ENCODE data around the gene SLC26A8. TPM values are rescaled to one million over a fixed set of nuclear protein-coding genes. Genes with fewer than 3 reads are reported as not detected.
"Not testable (repeated sequence)": the region's sequence is repeated elsewhere in the genome, so short reads cannot be mapped to it uniquely, and the experiment has no call there.

Gene SLC26A8
- total RNA-seq, 1 donor from 2014 or later, result not detected

- peak; percentile 54 for DNase-seq (ENCODE audit: low read depth)
Observed at GRCh38 chr6:36052097-36052496, 27.7 kb upstream of the SLC26A8 start.

- DNase-seq (ENCODE audit: low read depth), result no peak
Observed at GRCh38 chr6:36050947-36051710, 26.7 kb upstream of the SLC26A8 start.

- DNase-seq (ENCODE audit: low read depth), result no peak
Observed at GRCh38 chr6:36050305-36050704, 25.9 kb upstream of the SLC26A8 start.

GRCh38 chr6:36049582-36049981, 25.1 kb upstream of the SLC26A8 start:
- DNase-seq (ENCODE audit: low read depth), result no peak

- DNase-seq (ENCODE audit: low read depth), result no peak
Observed at GRCh38 chr6:36042618-36043260, 18.3 kb upstream of the SLC26A8 start.

GRCh38 chr6:36040958-36041357, 16.5 kb upstream of the SLC26A8 start:
- no peak for DNase-seq (ENCODE audit: low read depth)

GRCh38 chr6:36039112-36039511, 14.7 kb upstream of the SLC26A8 start:
- DNase-seq (ENCODE audit: low read depth), result no peak

- no peak for DNase-seq (ENCODE audit: low read depth)
Observed at GRCh38 chr6:36038120-36038876, 13.9 kb upstream of the SLC26A8 start.

- DNase-seq (ENCODE audit: low read depth), result no peak
Observed at GRCh38 chr6:36035225-36035624, 10.8 kb upstream of the SLC26A8 start.

GRCh38 chr6:36034441-36034840, 10.0 kb upstream of the SLC26A8 start:
- DNase-seq (ENCODE audit: low read depth), result no peak

GRCh38 chr6:36033935-36034334, 9.5 kb upstream of the SLC26A8 start:
- peak; percentile 9 for DNase-seq (ENCODE audit: low read depth)

GRCh38 chr6:36033144-36033543, 8.7 kb upstream of the SLC26A8 start:
- DNase-seq (ENCODE audit: low read depth), result not testable (repeated sequence)

GRCh38 chr6:36032261-36032660, 7.8 kb upstream of the SLC26A8 start:
- no peak for DNase-seq (ENCODE audit: low read depth)

- peak; percentile 42 for DNase-seq (ENCODE audit: low read depth)
Observed at GRCh38 chr6:36029464-36029863, 5.0 kb upstream of the SLC26A8 start.

- DNase-seq (ENCODE audit: low read depth), result peak; percentile 67
Observed at GRCh38 chr6:36028877-36029324, 4.5 kb upstream of the SLC26A8 start.

- DNase-seq (ENCODE audit: low read depth), result peak; percentile 34
Observed at GRCh38 chr6:36028088-36028876, 3.8 kb upstream of the SLC26A8 start.

GRCh38 chr6:36027501-36028087, 3.2 kb upstream of the SLC26A8 start, which contains the start of gene MAPK14:
MAPK14 (plus strand) TSS chr6:36027808; CDS start chr6:36028158, 350 bp downstream.
- DNase-seq (ENCODE audit: low read depth), result peak; percentile 100

GRCh38 chr6:36025932-36026327, 1.5 kb upstream of the SLC26A8 start:
- DNase-seq (ENCODE audit: low read depth), result no peak

GRCh38 chr6:36025260-36025931, 955 bp upstream of the SLC26A8 start:
- DNase-seq (ENCODE audit: low read depth), result no peak

GRCh38 chr6:36020154-36020553, 4.3 kb downstream of the SLC26A8 start:
- DNase-seq (ENCODE audit: low read depth), result no peak

All from myocyte (in vitro differentiated cells).